PC-3 (cell line): ENCODE data around the gene FMNL1.

Experiments used
- CTCF ChIP-seq: fragments of 300-600 bp; sonication (generic); conservative IDR thresholded peaks from 2 replicates; pipeline ENCODE4 v1.5.1; 2017; ENCODE audit warnings: antibody characterized with exemption, low read depth, mild to moderate bottlenecking, low read length
- EZH2 ChIP-seq: fragments of 300-600 bp; sonication (generic); IDR thresholded peaks from one replicate; pipeline ENCODE4 v1.6.1; 2017; ENCODE audit warnings: antibody characterized with exemption, mild to moderate bottlenecking, low read length; ENCODE audit not compliant: unreplicated experiment
- EZH2phosphoT487 ChIP-seq: fragments of 300-600 bp; sonication (generic); IDR thresholded peaks from 2 replicates; pipeline ENCODE4 v1.6.1; 2018; ENCODE audit warnings: mild to moderate bottlenecking, antibody characterized with exemption, low read length, borderline replicate concordance

GRCh38 chr17:45220079-45220478 is 1.6 kb upstream of the FMNL1 start:
- TF ChIP-seq EZH2 = no peak
- TF ChIP-seq CTCF = no peak
- TF ChIP-seq EZH2phosphoT487 = no peak
